ENCODE measurements around the gene TAF11L10.
"Not testable (repeated sequence)": the region's sequence is repeated elsewhere in the genome, so short reads cannot be mapped to it uniquely, and the experiment has no call there.

The TAF11L10 gene

DNA sequence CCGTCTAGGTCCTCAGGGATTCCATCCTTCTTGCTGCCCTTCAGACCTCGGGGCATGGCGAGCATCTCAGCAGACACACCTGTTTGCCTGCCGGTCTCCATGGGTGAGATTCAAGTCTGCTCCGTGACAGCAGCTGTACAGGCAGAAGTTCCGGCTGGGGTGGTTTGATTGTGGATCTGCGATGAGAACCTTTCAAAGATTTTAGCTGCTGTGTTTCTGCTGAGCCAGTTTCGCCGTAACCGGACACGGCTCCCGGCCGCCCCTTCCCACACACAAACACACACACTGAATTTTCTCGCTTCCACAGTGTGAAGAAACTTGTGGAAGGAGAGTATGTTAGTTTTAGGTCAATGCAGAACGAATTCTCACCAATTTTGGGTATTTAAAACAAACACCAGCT, at the start of gene TAF11L10:
Gene TAF11L10 (minus strand): TSS at position 101 of the 400 bp plus-strand sequence.
- DNase-seq (ENCODE audit: low read depth in 2 of 2): not testable (repeated sequence)

DNA sequence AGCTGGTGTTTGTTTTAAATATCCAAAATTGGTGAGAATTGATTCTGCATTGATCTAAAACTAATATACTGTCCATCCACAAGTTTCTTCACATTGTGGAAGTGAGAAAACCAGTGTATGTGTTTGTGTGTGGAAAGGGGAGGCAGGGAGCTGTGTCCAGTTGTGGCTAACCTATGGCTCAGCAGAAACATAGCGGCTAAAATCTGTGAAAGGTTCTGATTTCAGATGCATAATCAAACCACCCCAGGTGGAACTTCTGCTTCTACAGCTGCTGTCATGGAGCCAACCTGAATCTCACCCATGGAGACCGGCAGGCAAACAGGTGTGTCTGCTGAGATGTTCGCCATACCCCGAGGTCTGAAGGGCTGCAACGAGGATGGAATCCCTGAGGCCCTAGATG, 36.5 kb upstream of the TAF11L10 start, which contains the start of gene TAF11L14:
Gene TAF11L14 (plus strand): TSS at position 301 of the 400 bp plus-strand sequence.
- no peak for DNase-seq (ENCODE audit: low read depth in 2 of 2)

DNA sequence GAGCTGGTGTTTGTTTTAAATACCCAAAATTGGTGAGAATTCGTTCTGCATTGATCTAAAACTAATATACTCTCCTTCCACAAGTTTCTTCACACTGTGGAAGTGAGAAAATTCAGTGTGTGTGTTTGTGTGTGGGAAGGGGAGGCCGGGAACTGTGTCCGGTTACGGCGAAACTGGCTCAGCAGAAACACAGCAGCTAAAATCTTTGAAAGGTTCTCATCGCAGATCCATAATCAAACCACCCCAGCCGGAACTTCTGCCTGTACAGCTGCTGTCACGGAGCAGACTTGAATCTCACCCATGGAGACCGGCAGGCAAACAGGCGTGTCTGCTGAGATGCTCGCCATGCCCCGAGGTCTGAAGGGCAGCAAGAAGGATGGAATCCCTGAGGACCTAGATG, 34.2 kb upstream of the TAF11L10 start, which contains the start of gene TAF11L13:
Gene TAF11L13 (plus strand): TSS at position 301 of the 400 bp plus-strand sequence.
- not testable (repeated sequence) for DNase-seq (ENCODE audit: low read depth in 2 of 2)

DNA sequence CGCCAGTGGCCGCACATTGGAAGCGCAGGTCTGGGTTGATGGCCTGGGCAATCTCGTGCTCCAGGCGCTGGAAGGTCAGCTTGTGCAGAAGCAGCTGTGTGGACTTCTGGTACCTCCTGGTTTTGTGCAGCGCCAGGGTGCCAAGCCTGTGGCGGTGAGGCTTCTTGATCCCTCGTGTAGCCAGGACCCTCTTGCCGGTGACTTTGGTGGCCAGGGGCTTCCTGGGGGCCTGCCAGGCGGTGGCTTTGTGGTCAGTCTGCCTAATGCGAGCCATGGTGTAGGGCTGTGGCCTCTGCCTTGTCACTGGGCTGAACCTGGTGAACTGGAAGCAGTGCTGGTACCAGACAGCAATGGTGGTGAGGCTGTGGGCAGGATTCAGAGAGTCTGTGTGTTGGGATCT, 28.1 kb upstream of the TAF11L10 start:
- no peak for DNase-seq (ENCODE audit: low read depth in 2 of 2)

DNA sequence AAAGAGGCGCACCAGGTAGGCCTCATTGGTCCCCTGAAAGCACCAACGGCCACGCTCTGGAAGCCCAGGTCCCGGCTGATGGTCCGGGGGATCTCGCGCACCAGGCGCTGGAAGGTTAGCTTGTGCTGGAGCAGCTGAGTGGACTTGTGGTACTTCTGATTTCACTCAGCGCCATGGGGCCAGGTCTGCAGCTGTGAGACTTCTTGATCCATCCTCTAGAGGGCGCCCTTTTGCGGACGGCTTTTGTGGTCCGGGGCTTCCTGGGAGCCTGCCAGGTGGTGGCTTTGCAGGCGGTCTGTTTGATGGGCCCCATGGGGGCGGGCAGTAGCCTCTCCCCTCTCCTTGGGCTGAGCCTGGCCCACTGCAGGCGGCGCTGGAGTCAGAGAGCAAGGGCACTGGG, 23.0 kb upstream of the TAF11L10 start:
- no peak for DNase-seq (ENCODE audit: low read depth in 2 of 2)

DNA sequence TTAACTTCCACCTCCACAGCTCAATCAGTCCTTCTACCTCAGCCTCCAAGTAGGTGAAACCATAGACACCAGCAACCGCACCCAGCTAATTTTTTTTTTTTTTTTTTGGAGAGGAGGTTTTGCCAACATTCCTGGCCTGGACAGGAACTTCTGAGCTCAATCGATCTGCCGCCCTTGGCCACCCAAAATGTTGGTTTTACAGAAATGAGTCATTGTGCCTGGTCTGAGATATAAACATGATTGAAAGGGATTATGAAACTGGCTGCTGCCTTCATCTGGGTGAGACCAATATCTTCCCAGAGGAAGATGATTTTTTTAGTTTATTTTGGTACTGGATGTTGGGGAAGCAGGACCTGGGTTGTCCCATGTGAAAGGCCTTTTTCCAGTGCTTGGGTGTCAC, 21.7 kb upstream of the TAF11L10 start:
- DNase-seq (ENCODE audit: low read depth in 2 of 2): no peak

DNA sequence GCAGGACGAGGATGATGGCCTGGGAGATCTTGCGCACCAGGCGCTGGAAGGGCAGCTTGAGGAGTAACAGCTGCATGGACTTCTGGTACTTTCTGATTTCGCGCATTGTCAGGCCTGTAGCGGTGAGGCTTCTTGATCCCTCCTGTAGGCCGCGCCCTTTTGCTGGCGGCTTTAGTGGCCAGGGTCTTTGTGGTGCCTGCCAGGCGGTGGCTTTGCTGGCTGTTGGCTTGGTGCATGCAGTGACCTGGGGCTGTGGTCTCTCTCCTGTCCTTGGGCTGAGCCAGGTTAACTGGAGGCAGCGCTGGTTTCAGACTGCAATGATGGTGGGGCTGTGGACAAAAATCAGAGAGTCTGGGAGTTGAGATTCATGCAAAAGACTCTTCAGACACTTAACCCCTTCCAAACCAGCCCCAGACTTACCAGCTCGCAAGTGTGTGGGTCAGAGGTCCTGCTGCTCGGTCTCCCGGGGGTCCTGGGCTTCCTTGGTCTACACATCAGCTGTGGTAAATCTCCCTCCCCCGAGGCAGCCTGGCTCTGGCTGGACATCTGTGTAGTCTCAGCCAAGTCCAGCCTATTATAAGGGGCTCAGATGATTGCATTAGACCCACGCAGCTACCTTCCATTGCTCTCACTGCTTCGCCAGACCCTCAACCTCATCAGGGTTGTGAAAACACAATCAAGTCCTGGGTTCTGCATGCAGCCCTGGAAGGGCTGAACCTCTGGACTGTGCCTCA, 17.4 kb upstream of the TAF11L10 start:
- DNase-seq (ENCODE audit: low read depth in 2 of 2): no peak

DNA sequence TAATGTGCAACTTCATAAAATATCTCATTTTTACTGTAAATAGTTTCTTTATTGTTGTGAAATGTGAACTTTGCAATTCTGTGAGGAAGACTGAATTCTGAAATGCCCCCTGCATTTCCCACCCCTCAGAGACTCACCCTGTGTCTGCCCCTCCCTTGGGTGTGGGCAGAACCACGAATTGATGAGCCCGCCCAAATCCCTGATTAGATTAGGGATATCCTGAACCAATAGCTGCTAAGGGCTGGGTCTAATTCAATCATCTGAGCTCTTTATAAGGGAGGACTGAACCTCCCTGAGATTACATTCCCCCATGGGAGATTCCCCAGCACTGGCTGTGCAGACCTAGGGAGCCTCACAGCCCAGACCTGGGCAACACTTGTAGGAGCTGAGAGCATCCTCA, 12.5 kb upstream of the TAF11L10 start, which contains the start of gene TAF11L12:
Gene TAF11L12 (plus strand): TSS at position 301 of the 400 bp plus-strand sequence.
- not testable (repeated sequence) for DNase-seq (ENCODE audit: low read depth in 2 of 2)

DNA sequence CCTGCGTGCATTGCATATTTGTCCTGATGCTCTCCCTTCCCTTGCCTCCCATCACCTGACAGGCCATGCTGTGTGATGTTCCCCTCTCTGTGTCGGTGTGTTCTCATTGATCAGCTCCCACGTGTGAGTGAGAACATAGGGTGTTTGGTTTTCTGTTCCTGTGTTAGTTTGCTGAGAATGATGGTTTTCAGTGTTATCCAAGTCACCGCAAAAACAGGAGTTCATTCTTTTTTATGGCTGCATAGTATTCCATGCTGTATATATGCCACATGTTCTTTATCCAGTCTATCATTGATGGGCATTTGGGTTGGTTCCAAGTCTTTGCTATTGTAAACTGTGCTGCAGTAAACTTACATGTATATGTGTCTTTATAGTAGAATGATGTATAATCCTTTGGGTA, 9.8 kb upstream of the TAF11L10 start:
- not testable (repeated sequence) for DNase-seq (ENCODE audit: low read depth in 2 of 2)

DNA sequence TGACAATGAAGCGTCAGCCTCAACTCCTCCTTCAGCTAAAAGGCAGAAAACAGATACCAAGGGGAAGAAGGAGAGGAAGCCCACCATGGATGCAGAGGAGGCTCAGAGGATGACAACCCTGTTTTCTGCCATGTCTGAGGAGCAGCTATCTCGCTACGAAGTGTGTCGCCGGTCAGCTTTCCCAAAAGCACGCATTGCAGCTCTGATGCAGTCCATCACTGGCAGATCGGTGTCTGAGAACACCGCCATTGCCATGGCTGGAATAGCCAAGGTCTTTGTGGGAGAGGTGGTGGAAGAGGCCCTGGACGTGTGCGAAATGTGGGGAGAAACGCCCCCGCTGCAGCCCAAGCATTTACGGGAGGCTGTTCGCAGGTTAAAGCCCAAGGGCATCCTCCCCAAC, 7.3 kb upstream of the TAF11L10 start:
- DNase-seq (ENCODE audit: low read depth in 2 of 2): no peak

DNA sequence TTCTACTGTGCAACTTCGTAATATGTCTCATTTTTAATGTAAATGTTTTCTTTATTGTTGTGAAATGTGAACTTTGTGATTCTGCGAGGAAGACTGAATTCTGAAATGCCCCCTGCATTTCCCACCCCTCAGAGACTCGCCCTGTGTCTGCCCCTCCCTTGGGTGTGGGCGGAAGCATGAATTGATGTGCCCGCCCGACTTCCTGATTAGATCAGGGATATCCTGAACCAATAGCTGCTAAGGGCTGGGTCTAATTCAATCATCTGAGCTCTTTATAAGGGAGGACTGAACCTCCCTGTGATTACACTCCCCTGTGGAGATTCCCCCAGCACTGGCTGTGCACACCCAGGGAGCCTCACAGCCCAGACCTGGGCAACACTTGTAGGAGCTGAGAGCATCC, 6.3 kb upstream of the TAF11L10 start, which contains the start of gene TAF11L11:
Gene TAF11L11 (plus strand): TSS at position 304 of the 400 bp plus-strand sequence.
- not testable (repeated sequence) for DNase-seq (ENCODE audit: low read depth in 2 of 2)

DNA sequence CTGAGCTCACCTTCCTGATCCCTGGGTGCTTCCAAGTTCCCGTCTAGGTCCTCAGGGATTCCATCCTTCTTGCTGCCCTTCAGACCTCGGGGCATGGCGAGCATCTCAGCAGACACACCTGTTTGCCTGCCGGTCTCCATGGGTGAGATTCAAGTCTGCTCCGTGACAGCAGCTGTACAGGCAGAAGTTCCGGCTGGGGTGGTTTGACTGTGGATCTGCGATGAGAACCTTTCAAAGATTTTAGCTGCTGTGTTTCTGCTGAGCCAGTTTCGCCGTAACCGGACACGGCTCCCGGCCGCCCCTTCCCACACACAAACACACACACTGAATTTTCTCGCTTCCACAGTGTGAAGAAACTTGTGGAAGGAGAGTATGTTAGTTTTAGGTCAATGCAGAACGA, 3.4 kb downstream of the TAF11L10 start, which contains the start of gene TAF11L9:
Gene TAF11L9 (minus strand): TSS at position 140 of the 400 bp plus-strand sequence.
- not testable (repeated sequence) for DNase-seq (ENCODE audit: low read depth in 2 of 2)

DNA sequence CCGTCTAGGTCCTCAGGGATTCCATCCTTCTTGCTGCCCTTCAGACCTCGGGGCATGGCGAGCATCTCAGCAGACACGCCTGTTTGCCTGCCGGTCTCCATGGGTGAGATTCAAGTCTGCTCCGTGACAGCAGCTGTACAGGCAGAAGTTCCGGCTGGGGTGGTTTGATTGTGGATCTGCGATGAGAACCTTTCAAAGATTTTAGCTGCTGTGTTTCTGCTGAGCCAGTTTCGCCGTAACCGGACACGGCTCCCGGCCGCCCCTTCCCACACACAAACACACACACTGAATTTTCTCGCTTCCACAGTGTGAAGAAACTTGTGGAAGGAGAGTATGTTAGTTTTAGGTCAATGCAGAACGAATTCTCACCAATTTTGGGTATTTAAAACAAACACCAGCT, 6.8 kb downstream of the TAF11L10 start, which contains the start of gene TAF11L8:
Gene TAF11L8 (minus strand): TSS at position 101 of the 400 bp plus-strand sequence.
- not testable (repeated sequence) for DNase-seq (ENCODE audit: low read depth in 2 of 2)

DNA sequence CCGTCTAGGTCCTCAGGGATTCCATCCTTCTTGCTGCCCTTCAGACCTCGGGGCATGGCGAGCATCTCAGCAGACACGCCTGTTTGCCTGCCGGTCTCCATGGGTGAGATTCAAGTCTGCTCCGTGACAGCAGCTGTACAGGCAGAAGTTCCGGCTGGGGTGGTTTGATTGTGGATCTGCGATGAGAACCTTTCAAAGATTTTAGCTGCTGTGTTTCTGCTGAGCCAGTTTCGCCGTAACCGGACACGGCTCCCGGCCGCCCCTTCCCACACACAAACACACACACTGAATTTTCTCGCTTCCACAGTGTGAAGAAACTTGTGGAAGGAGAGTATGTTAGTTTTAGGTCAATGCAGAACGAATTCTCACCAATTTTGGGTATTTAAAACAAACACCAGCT, 12.0 kb downstream of the TAF11L10 start, which contains the start of gene TAF11L7:
Gene TAF11L7 (minus strand): TSS at position 101 of the 400 bp plus-strand sequence.
- not testable (repeated sequence) for DNase-seq (ENCODE audit: low read depth in 2 of 2)

All from stimulated activated CD4-positive, alpha-beta T cell treated with anti-CD3 and anti-CD28 coated beads, Interleukin-15, amount 100 ng/mL, for 48 hours (primary cell).